ENCODE data around the gene ANAPC2. TPM values are rescaled to one million over a fixed set of nuclear protein-coding genes. Genes with fewer than 3 reads are reported as not detected.

ANAPC2 gene
- total RNA-seq, 1 donor from 2014 or later = 73.2 TPM

GRCh38 chr9:137225699-137226331 lies 37.5 kb upstream of the ANAPC2 start:
- TF ChIP-seq CTCF (IDR thresholded peaks at IDR 0.05; ENCODE audit: unreplicated experiment) = no peak
- Mint-ChIP-seq H3K27me3 (no peaks in the 10 kb centered on the region), H3K36me3 (ENCODE audit: insufficient read depth) (no peaks in the 10 kb centered on the region), H3K9me3 (ENCODE audit: low read depth) (no peaks in the 10 kb centered on the region), H3K4me1 (ENCODE audit: low read depth) (peaks cover 9% of the 10 kb centered on the region), H3K27ac (no peak overlapping the region), H3K4me3 (ENCODE audit: low read depth) (no peak overlapping the region)
- DNase-seq (ENCODE audit: low spot score, unreplicated experiment) = no peak

- no peak for DNase-seq (ENCODE audit: low spot score, unreplicated experiment)
- Mint-ChIP-seq H3K9me3 (ENCODE audit: low read depth) (no peaks in the 10 kb centered on the region), H3K27me3 (no peaks in the 10 kb centered on the region), H3K4me1 (ENCODE audit: low read depth) (peaks cover 9% of the 10 kb centered on the region), H3K27ac (peak within 1 kb of the TSS; percentile 69), H3K36me3 (ENCODE audit: insufficient read depth) (no peaks in the 10 kb centered on the region), H3K4me3 (ENCODE audit: low read depth) (peak within 1 kb of the TSS; percentile 78)
- no peak for TF ChIP-seq CTCF (IDR thresholded peaks at IDR 0.05; ENCODE audit: unreplicated experiment)
Measured at GRCh38 chr9:137224830-137225694, 36.7 kb upstream of the ANAPC2 start, which contains the start of gene CYSRT1. Gene CYSRT1 (plus strand): TSS chr9:137225174. CDS start chr9:137225622, 448 bp downstream.

- TF ChIP-seq CTCF (IDR thresholded peaks at IDR 0.05; ENCODE audit: unreplicated experiment) = no peak
- H3K9me3 Mint-ChIP-seq (ENCODE audit: low read depth) = no peaks in the 10 kb centered on the region
- peak; percentile 90 for DNase-seq (ENCODE audit: low spot score, unreplicated experiment)
- H3K27ac Mint-ChIP-seq = peak overlapping the region; percentile 96
- H3K4me1 Mint-ChIP-seq (ENCODE audit: low read depth) = peaks cover 13% of the 10 kb centered on the region
- peak overlapping the region; percentile 78 for H3K4me3 Mint-ChIP-seq (ENCODE audit: low read depth)
- peaks cover 1% of the 10 kb centered on the region for H3K36me3 Mint-ChIP-seq (ENCODE audit: insufficient read depth)
- H3K27me3 Mint-ChIP-seq = no peaks in the 10 kb centered on the region
Measured at GRCh38 chr9:137223078-137223970, 35.0 kb upstream of the ANAPC2 start.

GRCh38 chr9:137222190-137223077 lies 34.1 kb upstream of the ANAPC2 start, which contains the start of gene RNF208:
Gene RNF208 (minus strand): TSS chr9:137222240. CDS start chr9:137221212, 1,028 bp downstream.
- peak within 1 kb of the TSS; percentile 78 for H3K4me3 Mint-ChIP-seq (ENCODE audit: low read depth)
- no peaks in the 10 kb centered on the region for H3K27me3 Mint-ChIP-seq
- no peaks in the 10 kb centered on the region for H3K9me3 Mint-ChIP-seq (ENCODE audit: low read depth)
- peak; percentile 19 for TF ChIP-seq CTCF (IDR thresholded peaks at IDR 0.05; ENCODE audit: unreplicated experiment)
- H3K4me1 Mint-ChIP-seq (ENCODE audit: low read depth) = peaks cover 10% of the 10 kb centered on the region
- H3K36me3 Mint-ChIP-seq (ENCODE audit: insufficient read depth) = peaks cover 1% of the 10 kb centered on the region
- DNase-seq (ENCODE audit: low spot score, unreplicated experiment) = peak; percentile 50
- H3K27ac Mint-ChIP-seq = peak within 1 kb of the TSS; percentile 96
